Measurements from ENCODE around the gene ARAP3.
"Not testable (repeated sequence)": the region's sequence is repeated elsewhere in the genome, so short reads cannot be mapped to it uniquely, and the experiment has no call there.

Gene ARAP3

GRCh38 chr5:141681695-141682641, at the start of gene ARAP3:
ARAP3 (minus strand) TSS chr5:141682230; CDS start chr5:141680486, 1,744 bp downstream.
- in situ Hi-C loops (cut with HindIII; ENCODE audit: low sequenced_read_pairs) = loop anchor here (5.0 kb wide), 1 partner anchor 50 kb away; no protein-coding TSS in a partner anchor

- in situ Hi-C loops (cut with HindIII; ENCODE audit: low sequenced_read_pairs) = loop anchor here (5.0 kb wide), 1 partner anchor 47 kb away; the partner anchor contains the start of gene ARAP3
These were observed 47.5 kb upstream of the ARAP3 start for GRCh38 chr5:141729387-141730006.

GRCh38 chr5:141725891-141726290, 43.9 kb upstream of the ARAP3 start:
- in situ Hi-C loops (cut with HindIII; ENCODE audit: low sequenced_read_pairs) = no loop called here

- in situ Hi-C loops (cut with HindIII; ENCODE audit: low sequenced_read_pairs) = not testable (repeated sequence)
These were observed 43.1 kb upstream of the ARAP3 start for GRCh38 chr5:141725174-141725573.

GRCh38 chr5:141722266-141722665, 40.2 kb upstream of the ARAP3 start:
- in situ Hi-C loops (cut with HindIII; ENCODE audit: low sequenced_read_pairs) = no loop called here

GRCh38 chr5:141717043-141717442, 35.0 kb upstream of the ARAP3 start:
- in situ Hi-C loops (cut with HindIII; ENCODE audit: low sequenced_read_pairs) = no loop called here

GRCh38 chr5:141716468-141716867, 34.4 kb upstream of the ARAP3 start:
- in situ Hi-C loops (cut with HindIII; ENCODE audit: low sequenced_read_pairs) = no loop called here

GRCh38 chr5:141716009-141716408, 34.0 kb upstream of the ARAP3 start:
- in situ Hi-C loops (cut with HindIII; ENCODE audit: low sequenced_read_pairs) = no loop called here

- in situ Hi-C loops (cut with HindIII; ENCODE audit: low sequenced_read_pairs) = no loop called here
These were observed 33.4 kb upstream of the ARAP3 start for GRCh38 chr5:141715346-141715905.

- in situ Hi-C loops (cut with HindIII; ENCODE audit: low sequenced_read_pairs) = no loop called here
These were observed 32.7 kb upstream of the ARAP3 start for GRCh38 chr5:141714542-141715310.

GRCh38 chr5:141713616-141714309, 31.7 kb upstream of the ARAP3 start:
- in situ Hi-C loops (cut with HindIII; ENCODE audit: low sequenced_read_pairs) = no loop called here

- in situ Hi-C loops (cut with HindIII; ENCODE audit: low sequenced_read_pairs) = no loop called here
These were observed 29.7 kb upstream of the ARAP3 start for GRCh38 chr5:141711687-141712086.

GRCh38 chr5:141709699-141710267, 27.8 kb upstream of the ARAP3 start:
- in situ Hi-C loops (cut with HindIII; ENCODE audit: low sequenced_read_pairs) = no loop called here

GRCh38 chr5:141708016-141708415, 26.0 kb upstream of the ARAP3 start:
- in situ Hi-C loops (cut with HindIII; ENCODE audit: low sequenced_read_pairs) = no loop called here

- in situ Hi-C loops (cut with HindIII; ENCODE audit: low sequenced_read_pairs) = no loop called here
These were observed 25.5 kb upstream of the ARAP3 start for GRCh38 chr5:141707510-141707909.

GRCh38 chr5:141706121-141706520, 24.1 kb upstream of the ARAP3 start:
- in situ Hi-C loops (cut with HindIII; ENCODE audit: low sequenced_read_pairs) = no loop called here

- in situ Hi-C loops (cut with HindIII; ENCODE audit: low sequenced_read_pairs) = no loop called here
These were observed 23.4 kb upstream of the ARAP3 start for GRCh38 chr5:141705469-141705868.

- in situ Hi-C loops (cut with HindIII; ENCODE audit: low sequenced_read_pairs) = no loop called here
These were observed 22.8 kb upstream of the ARAP3 start for GRCh38 chr5:141704782-141705297.

- in situ Hi-C loops (cut with HindIII; ENCODE audit: low sequenced_read_pairs) = no loop called here
These were observed 21.1 kb upstream of the ARAP3 start for GRCh38 chr5:141703133-141703561.
